ENCODE measurements around the gene LASP1NB.

The LASP1NB gene

DNA sequence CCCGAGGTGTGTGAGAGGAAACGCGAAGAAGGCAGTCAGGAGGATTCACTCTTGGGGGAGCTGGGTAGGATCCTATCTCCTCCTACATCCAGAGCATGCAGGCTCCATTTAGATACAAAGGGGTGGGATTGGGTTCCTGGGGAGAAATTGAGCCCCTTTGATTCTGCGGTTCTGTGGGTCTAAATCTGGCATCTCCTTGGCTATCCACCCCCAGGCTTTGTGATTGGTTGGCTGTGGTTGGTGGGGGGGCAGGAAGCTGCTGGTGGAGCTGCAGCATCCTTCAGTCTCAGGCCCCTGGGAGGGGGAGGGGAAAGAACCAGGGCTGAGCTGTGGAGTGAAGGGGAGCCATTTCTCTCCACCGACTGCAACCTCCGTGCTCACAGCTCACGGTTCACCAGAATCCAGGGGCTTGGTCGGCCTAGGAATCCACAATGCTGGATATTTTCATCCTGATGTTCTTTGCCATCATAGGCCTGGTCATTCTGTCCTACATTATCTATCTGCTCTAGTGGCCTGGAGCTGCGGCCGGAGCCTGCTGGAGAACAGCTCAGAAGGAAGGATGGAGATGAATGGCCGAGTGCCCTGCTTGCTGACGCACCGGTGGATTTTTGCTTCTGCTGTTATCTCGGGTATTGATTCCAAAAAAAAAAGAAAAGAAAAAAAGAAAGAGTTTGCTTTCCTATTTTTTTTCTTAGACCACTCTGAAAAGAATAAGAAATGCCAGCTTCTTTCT is at the start of gene LASP1NB:
LASP1NB (plus strand) TSS at position 352 of the 733 bp plus-strand sequence.
- DNase-seq, result no peak

DNA sequence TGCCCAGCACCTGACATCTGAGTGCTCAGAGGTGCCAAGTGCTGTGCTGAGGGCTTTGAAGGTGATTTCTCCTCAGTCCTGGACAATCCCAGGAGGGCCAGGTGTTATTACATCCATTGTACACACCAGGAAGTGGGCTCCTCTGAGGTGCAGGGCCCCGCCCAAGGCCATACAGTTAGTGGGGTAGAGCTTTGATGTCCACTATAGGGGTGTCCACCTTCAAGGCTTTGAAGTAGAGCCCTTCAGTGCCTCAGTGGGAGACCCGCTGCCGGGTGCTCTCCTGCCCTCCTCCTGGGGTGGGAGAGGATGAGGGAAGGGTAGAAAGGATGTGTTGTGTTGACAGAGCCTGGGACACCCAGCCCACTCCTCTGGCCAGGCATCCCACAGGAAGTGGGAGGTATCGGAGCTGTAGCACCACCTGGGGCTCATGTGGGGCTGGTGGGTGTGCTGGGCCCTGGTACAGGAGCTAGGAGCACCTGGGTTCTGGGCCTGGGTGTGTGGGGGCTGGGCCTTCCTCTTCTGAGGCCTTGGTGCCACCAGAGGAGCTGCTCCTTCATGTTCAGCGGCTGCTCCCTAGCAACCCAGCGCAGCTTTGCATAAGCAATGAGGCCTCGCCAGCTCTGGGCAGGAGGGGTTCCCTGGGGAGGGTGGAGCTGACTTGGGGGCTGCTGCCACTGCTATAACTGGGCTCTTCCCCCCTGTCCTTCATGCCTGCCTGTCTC is 48.1 kb upstream of the LASP1NB start:
- no peak for DNase-seq

DNA sequence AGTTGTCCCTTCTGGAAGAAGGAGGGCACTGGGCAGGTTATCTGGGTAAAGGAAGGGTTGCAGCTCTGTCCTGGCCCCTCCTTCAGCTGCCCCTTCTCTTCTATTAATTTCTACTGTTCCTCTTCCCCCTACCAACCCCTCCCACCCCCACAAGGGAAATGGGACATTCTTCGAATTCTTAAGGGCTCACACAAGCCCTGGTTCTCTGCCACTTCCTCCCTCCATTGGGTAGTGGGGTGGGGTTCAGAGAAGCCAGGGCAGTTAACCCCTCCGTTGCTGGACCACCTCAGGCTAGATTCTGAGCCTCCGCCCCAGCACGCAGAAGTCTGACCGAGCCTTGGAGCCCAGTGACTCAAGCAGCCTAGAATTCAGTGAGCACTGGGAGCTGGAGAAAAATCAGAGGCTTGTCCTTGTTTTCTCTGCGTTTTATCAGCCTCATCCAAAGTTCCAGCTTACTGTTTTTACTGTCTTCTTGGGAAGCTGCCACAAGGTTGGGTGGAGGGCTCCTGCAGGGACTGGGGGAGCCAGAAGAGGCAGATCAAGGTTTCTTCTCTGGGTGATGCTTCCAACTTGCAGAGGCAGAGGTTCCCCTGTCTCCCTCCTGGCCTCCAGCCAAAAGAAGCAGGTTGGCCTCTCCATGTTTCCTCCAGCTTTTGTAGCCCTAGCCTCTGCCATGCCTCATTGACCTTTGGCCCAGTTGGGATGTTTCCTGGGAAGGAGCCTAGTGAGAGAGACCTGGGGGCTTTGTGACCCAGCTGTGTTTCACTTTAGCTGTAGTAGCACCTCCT is 45.3 kb upstream of the LASP1NB start:
- no peak for DNase-seq

DNA sequence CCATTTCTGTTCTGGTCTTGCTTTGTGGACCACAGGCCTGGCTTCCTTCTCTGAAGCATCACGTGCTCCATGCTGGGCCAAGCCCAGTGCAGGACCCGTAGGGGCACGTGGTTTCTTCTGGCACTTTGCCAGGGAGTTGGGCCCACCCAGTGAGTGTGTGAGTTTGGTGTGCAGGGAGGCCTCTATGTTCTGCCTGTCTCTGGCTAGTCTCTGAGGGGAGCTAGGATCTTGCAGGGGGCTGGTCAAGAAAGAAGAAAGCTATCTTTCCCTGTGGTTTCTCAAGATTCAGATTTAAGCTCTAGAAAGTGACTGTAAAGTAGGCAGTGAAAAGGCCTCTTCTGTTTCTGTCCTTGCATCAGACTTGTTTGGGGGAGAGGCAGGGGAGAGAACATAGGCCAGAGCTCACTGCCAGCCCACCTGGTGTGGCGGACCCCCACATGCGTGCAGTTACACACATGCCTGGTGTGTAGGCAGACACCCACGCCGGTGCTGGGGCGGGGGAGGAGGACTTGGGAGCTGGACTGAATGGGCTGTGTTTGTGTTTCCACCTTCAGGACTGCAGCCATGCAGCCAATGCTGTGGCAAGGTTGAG is 43.7 kb upstream of the LASP1NB start:
- DNase-seq, result no peak

DNA sequence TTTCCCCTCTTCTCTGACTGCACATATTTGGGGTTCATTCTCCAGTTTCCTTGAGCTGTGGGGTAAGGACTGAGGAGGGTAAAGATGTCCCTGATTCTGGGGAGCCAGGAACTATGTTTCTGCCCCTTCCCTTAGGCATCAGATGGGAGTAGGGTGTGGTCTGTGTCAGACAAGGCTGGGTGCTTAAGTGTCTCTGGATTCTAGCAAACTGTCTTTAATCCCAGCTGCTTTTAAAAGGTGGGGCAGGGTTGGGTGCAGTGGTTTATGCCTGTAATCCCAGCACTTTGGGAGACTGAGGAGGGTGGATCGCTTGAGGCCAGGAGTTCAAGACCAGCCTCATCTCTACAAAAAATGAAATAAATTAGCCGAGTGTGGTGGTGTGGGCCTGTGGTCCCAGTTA is 42.5 kb upstream of the LASP1NB start:
- DNase-seq, result no peak

DNA sequence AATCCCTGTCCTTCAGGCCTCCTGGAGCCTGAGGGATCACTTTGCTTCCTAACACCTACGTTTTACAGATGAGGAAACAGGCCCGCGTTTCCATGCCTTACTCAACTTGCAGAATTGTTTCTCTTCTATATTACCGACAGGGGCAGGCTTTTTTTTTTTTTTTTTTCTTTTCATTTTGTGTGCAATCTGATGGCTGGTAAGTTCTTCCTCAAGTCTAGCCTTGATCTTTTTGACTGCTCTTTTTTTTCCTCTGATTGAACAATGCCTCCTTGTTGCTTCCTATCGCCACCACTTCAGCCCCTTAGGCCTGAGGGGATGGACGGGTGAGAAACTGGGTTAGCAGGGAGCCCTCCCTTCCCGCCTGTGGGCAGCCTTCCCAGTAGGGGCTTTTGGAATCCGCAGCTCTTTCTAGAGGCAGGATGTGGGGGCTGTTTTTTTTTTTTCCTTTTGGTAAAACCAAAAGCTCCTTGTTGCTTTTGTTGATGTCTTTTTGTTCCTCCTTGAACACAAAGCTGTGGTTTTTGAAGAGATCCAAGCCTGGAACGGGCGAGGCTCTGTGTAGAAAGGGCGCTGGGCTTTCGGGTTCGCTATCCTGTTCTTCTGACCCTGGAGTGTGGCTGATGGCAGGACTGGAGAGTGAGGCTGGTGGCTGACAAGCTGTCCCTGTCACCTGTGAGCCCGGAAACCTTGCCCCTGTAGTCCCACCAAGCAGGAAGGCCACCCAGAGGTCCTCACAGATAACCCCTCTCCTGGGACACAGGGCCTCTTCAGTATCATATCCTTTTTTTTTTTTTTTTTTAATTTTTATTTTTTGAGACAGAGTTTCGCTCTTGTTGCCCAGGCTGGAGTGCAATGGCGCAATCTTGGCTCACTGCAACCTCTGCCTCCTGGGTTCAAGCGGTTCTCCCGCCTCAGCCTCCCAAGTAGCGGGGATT is 41.6 kb upstream of the LASP1NB start:
- no peak for DNase-seq

DNA sequence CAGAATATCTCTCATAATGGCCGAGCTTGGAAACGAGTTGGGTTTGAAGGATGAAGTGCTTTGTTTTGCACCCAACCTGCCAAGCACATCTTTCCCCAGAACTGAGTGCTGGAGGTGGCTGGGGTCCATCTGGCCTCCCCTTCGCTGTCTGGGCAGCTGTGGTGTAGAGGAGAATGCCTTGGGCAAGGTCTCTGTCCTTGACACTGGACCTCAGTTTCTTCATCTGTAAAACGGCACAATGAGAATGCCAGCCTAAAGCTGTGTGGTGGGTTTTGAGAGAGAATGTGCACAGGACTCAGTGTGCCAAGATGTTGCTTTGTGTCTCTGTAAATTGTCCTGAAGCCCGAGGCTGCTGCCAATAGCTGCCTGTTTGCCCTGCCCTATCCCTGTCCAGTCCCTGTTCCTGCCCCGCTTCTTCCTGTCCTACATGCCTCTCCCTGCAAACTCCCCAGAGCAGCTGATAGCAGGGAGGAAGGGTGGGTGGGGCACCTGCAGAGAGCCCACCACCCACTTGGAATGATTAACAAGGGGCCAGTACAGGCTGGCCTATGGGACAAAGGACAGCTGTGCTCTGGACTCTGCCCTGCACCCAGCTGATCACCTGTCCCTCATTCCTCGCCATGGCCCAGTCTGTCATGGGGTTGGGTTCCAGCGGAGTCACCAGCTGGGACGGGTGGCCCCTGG is 40.2 kb upstream of the LASP1NB start:
- no peak for DNase-seq

DNA sequence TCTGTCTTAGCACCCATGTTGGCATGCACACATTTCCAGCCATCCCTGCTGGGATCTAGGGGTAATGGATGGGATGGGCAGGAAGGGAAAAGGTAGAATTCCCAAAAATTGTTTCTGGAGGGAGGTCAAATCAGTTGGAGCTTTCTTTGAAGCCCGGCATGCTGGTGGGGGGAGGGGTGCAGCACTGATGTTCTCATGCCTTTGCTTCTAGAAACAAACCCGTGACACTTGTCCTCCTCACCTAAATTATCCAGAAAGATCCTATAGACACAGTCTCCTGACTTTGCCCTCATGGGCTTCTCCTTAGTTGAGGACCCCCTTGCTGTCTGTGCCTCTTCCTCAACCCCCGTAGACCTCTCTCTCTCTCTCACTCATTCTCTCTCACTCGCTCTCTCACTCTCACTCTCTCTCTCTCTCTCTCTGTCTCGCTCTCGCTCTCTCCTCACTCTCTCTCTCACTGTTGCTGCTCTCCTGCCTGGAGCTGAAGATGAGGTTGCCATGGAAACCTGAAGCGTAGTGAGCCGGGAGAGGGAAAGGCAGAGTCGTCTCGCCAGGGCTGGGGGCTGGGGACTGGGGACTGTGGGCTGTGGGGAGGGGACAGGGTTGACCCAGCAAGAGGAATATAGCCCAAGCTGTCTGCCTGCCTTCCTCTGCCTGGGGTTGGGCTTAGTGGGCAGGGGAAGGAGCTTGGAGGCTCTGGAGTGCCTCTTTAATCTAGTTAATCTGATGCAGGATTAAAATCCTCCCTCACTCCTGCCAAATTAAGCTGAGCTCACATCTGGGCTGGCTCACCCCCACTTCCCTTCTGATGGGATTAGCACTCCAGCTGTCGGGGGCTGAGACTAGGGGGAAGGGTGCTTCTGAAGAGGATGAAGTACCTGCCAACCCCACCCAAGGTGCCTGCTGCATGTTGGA is 39.4 kb upstream of the LASP1NB start:
- no peak for DNase-seq

DNA sequence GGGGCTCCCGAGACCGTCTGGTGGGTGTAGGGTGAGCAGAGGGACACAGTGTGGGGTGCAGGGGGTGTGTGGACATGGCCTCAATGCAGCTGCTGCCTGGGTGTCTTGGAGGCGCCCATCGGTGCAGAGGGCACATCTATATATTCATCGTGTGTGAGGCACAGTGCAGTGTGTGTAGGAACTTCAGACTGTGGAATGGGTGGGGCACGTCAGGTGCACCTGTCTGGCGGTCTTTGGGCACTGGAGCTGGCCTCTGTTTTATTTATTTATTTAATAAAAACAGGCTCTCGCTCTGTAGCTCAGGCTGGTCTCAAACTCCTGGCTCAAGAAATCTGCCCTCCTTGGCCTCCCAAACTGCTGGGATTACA is 38.8 kb upstream of the LASP1NB start:
- DNase-seq, result no peak

DNA sequence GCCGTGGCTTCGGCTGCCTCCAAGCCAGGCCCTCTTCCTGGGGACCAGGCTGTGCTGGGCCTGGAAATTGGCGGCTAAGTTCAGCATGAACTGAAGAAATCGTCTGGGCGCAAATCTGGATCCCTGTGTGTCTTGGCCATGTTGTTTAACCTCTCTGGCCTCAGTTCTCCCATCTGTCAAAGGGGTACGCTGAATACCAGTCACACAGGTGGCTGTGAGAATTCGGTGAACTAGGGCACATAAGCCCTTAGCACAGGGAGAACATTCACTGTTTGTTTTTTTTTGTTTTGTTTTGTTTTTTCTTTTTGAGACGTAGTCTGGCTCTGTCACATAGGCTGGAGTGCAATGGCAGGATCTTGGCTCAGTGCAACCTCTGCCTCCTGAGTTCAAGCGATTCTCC is 36.6 kb upstream of the LASP1NB start:
- no peak for DNase-seq

DNA sequence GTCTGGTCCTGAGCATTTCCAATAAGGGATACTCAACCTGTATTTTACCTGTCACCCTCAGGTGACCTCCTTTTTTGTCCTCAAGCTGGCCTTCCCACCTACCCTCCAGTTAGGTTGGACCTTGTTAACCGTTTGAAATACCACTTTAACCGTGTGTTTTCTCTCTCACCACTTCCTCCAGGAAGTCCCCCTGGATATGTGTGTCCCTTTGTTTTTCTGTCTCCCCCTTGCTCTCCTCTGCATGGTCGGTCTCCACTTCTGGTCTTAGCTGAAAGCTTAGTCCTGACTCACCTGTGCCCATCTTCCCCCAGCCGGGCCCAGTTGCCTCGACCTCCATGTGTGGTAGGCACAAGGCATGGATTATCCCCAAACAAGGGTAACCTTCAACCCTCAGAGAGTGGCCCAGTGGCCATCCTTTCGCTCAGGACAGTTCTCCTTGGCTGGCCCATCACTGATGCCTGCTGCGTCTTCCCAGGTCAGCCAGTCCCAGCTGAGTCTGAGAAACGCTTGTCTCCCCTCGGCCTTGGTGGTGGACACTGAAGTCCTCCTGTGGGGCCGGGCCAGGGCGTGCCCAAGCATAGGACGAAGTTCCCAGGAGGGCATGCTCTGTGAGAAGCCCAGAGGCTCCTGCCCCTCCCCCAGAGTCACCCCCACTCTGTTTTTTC is 35.5 kb upstream of the LASP1NB start:
- DNase-seq, result no peak

DNA sequence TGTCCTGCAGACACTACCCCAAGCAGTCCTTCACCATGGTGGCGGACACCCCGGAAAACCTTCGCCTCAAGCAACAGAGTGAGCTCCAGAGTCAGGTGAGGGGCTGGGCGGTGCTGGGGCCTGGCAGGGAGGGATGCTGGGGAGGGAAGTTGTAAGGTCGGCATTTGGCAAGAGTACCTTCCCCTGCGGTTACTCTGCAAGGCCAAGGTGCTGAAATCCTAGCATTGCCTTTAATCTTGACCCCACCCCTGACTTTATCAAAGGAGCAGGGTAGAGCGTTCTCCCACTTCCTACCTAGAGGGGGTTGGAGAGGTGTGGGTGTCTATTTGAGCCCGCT is 35.0 kb upstream of the LASP1NB start:
- DNase-seq, result no peak

DNA sequence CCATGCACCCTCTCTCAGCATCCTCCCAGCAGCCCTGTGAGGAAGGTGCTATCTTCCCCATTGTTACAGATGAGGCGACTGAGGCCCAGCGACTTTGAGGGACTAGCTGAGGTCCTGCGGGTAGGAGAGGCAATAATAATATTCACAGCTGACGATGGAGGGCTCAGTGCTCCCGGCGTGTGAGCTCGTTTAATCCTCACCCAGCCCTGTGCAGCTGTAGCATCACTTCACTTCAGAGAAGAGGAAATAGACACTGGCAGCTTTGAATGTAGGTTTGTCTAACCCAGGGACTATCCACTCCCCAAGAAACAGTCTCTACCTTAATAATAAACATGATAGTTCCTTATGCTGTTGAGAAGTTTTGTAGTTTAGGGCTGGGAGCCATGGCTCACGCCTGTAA is 34.0 kb upstream of the LASP1NB start:
- no peak for DNase-seq

DNA sequence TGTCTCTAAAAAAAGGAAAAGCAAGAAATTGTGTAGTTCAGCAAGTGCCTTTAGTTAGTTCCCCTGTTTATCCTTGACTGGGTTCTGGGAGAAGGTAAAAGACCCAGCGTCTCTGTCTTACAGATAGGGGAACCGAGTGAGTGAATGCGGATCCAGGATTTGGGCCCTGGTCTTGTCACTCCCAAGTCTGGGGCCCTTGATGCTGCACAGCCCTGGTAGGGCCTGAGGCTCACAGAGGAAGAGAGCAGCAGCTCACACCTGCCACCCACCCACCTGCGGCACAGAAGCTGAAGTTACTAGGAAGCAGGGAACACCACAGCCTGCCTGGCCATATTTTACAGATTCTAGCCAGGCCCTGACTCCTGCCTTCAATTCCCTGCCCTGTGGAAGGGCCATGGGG is 33.3 kb upstream of the LASP1NB start:
- DNase-seq, result no peak

DNA sequence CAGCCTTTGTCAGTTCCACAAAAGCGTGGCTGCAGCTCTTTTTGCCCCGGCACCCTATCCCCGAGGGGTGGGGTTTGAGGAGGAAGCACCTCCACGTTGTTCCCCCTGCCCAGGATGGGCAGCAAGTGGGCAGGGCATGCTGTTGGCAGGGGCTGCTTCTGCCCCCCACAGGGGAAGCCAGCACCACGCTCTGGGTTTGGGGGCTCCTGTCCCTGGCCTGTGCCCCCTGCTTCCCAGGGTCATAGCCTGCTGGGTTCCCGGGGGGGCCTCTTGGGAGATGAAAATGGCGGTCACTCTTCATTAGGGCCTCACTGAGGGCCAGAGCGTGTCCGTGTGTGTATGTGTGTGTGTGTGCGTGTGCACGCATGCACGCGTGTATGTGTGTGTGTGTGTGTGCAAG is 32.8 kb upstream of the LASP1NB start:
- DNase-seq, result no peak

DNA sequence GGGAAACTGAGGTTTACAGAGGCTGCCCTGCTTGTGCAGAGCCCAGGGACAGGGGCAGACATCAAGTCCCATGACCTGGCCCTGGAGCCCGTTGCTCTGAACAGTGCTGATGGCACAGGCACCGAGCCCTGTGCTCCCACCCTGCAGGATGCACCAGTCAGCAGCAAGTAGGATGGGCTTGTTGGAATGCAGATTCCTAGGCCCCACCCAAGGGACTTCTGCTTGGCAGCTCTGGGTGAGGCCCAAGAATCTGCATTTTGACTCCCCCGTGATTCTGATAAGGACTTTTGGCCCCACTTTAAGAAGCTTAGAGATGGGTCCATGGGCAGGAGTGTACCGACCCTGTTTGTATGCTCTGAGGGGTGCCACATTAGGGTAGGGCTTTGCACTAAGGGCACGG is 32.3 kb upstream of the LASP1NB start:
- no peak for DNase-seq

DNA sequence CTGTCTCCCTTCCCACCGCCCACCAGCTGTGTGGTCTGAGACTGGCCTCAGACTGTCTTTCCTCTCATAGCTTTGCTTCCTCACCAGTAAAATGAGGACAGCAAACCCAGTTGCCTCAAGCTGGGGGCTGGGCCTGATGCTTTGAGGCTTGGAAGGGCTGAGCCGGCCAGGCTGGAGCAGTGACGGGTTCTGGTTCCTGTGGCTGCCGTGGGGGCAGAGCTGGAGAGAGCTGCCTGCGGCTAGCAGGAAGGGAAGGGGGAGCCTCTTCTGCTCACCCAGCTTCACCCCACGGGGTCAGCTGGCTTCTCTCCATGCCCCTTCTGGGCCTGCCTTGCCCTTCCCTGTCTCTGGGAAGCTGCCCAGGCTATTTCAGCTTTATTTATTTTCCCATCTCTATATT is 31.8 kb upstream of the LASP1NB start:
- DNase-seq, result no peak

DNA sequence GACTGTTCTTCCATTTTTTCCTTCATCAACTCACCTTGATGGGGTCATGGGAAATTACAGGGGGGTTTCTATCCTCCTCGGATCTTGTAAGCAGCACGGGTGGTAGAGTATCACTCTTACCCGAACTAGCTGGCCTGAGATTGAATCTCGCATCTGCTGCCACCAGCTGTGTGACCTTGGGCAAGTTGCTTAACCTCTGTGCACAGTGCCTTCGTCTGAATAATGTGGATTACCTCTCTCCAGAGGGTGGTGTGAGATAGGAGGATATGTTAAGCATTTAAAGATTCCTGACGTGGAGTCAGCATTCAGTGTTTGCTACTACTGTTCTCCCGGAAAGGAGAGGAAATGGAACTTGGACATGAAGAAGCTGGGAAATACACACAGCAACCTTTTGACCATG is 31.1 kb upstream of the LASP1NB start:
- DNase-seq, result no peak

DNA sequence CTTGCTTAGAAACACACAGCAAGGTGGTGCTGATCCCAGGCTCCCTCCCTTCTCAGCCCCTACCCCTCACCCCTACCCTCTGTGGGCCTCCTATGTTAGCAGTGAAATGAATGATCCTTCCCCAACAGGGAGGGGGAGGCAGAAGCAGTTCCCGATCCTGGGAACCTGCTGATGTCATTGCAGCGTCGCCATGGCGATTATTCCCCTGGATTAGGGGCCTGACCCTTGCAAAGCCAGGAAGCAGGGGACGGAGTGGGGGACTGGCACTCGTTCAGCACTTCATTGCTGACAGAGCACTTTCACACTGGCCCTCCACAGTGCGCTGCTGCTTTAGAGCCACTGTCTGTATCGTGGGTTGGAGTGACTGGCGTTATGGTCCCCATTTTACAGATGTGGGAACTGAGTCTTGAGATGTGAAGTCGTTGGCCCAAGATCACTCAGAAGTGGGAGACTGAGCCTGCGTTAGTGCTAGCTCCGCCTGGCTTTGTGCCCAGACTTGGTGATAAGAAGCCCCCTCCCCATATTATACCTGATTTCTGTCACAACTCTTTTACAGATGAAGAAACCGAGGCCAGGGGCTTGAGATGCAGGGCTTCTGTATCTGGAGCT is 29.0 kb upstream of the LASP1NB start:
- DNase-seq, result no peak

DNA sequence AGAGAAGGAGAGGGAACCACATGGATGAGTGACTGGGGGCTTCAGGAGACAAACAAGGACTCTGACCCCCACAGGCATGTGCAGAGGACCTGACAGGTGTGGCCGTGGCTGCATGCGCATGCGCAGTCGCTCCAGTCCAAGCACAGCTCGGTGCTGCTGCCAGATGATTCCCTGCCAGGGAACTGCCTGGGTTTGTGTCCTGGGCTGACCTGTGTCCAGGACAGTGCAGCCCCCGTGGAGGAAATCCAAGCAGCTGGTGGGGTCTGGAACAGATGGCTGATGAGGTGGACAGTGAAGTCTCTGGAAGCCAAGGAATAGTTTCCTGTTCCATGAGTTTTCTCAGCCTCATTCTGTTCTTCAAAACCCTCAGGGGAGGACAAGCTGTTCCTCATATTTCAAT is 28.2 kb upstream of the LASP1NB start:
- no peak for DNase-seq

All from stimulated activated CD4-positive, alpha-beta T cell treated with anti-CD3 and anti-CD28 coated beads, Interleukin-12 subunit alpha, Interleukin-12 subunit beta, amount 100 ng/mL, for 4 hours (primary cell).